ENCODE results near the gene HLA-DQA1. TPM values are rescaled to one million over a fixed set of nuclear protein-coding genes. Genes with fewer than 3 reads are reported as not detected.

The HLA-DQA1 gene
- total and polyA plus RNA-seq, 2 donors from 2014 or later: 29.6 to 63.5 TPM

DNA sequence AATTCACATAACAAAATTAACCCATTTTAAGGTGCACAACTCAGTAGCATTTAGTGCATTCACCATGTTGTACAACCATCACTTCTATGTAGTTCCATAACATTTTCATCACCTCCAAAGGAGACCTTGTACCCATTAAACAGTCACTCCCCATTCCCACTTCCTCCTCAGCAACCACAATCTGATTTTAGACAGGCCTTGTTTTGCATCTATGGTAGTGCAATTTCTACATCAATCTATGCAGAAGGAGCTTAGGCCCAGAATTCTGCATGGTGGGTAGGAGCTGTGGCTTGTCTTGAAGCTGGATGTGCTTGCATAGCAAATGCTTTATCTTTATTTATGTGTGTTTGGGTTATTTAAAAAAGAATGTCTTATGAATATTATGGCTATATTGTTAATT lies 13.5 kb upstream of the HLA-DQA1 start:
- intact Hi-C loops (cut with DNase I): no loop called here
- no peak for FAIRE-seq
- no peak for DNase-seq
- H3K4me1 ChIP-seq (ENCODE audit: control insufficient read depth in 2 of 3, insufficient read depth in 2 of 3, low read depth in 1 of 3, low read length in 3 of 3): no peaks in the 10 kb centered on the region
- no peaks in the 10 kb centered on the region for H3K36me3 ChIP-seq (ENCODE audit: control insufficient read depth in 2 of 3, insufficient read depth in 3 of 3, low read length in 3 of 3)
- TF ChIP-seq, protein P1, sequence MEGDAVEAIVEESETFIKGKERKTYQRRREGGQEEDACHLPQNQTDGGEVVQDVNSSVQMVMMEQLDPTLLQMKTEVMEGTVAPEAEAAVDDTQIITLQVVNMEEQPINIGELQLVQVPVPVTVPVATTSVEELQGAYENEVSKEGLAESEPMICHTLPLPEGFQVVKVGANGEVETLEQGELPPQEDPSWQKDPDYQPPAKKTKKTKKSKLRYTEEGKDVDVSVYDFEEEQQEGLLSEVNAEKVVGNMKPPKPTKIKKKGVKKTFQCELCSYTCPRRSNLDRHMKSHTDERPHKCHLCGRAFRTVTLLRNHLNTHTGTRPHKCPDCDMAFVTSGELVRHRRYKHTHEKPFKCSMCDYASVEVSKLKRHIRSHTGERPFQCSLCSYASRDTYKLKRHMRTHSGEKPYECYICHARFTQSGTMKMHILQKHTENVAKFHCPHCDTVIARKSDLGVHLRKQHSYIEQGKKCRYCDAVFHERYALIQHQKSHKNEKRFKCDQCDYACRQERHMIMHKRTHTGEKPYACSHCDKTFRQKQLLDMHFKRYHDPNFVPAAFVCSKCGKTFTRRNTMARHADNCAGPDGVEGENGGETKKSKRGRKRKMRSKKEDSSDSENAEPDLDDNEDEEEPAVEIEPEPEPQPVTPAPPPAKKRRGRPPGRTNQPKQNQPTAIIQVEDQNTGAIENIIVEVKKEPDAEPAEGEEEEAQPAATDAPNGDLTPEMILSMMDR (IDR thresholded peaks at IDR 0.05; ENCODE audit: borderline replicate concordance, extremely low read depth, insufficient read depth): no peak
- no peaks in the 10 kb centered on the region for H3K9me3 ChIP-seq (ENCODE audit: control insufficient read depth in 2 of 3, insufficient read depth in 1 of 3, low read length in 3 of 3)
- H3K27ac ChIP-seq (ENCODE audit: low read depth in 2 of 2, low read length in 2 of 2): no peak overlapping the region
- H3K4me3 ChIP-seq (ENCODE audit: low read length in 3 of 3): no peak overlapping the region
- no peaks in the 10 kb centered on the region for H3K27me3 ChIP-seq (ENCODE audit: control insufficient read depth, insufficient read depth, low read length)
- H3K9ac ChIP-seq (ENCODE audit: low read length in 3 of 3): no peak overlapping the region

DNA sequence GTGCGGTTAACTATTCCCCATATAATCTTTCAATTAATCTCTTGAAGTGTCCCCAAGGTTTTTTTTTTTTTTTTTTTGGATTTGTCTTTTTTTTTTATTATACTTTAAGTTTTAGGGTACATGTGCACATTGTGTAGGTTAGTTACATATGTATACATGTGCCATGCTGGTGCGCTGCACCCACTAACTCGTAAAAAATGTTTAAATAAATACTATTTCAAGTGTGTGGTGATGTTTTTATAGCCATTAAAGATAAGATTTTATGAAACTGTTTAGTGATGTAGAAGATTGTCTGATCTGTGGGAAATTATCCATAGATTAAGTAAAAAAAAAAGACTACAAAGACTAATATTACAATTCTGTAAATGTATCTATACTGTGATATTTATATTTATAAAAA lies 12.6 kb upstream of the HLA-DQA1 start:
- FAIRE-seq (no peak), DNase-seq (no peak)
- intact Hi-C loops (cut with DNase I): no loop called here
- TF ChIP-seq, protein P1 (IDR thresholded peaks at IDR 0.05; ENCODE audit: borderline replicate concordance, extremely low read depth, insufficient read depth): no peak
- Histone ChIP-seq H3K9me3 (ENCODE audit: control insufficient read depth in 2 of 3, insufficient read depth in 1 of 3, low read length in 3 of 3) (no peaks in the 10 kb centered on the region), H3K4me3 (ENCODE audit: low read length in 3 of 3) (no peak overlapping the region), H3K36me3 (ENCODE audit: control insufficient read depth in 2 of 3, insufficient read depth in 3 of 3, low read length in 3 of 3) (no peaks in the 10 kb centered on the region), H3K27me3 (ENCODE audit: control insufficient read depth, insufficient read depth, low read length) (no peaks in the 10 kb centered on the region), H3K9ac (ENCODE audit: low read length in 3 of 3) (no peak overlapping the region), H3K4me1 (ENCODE audit: control insufficient read depth in 2 of 3, insufficient read depth in 2 of 3, low read depth in 1 of 3, low read length in 3 of 3) (no peaks in the 10 kb centered on the region), H3K27ac (ENCODE audit: low read depth in 2 of 2, low read length in 2 of 2) (no peak overlapping the region)

DNA sequence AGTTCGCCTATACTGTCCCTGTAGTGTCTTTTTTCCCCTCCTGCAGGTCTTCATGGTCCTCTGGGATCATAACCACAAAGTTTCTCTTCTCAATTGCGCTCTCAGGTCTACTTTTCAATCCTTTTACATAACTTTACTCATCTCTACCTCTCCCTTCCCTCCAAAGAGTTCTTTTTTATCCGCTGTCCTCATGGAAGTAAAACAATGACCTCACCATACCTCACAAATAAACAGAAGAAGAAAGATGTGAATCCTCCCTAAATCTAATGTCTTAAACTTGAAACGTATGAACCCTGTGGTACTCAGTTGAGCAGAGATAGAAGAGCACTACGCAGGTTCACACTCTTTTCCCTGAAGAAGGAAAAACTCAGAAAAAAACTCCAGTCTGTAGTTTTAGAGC lies 12.1 kb upstream of the HLA-DQA1 start:
- H3K9me3 ChIP-seq (ENCODE audit: control insufficient read depth in 2 of 3, insufficient read depth in 1 of 3, low read length in 3 of 3): no peaks in the 10 kb centered on the region
- H3K27me3 ChIP-seq (ENCODE audit: control insufficient read depth, insufficient read depth, low read length): no peaks in the 10 kb centered on the region
- H3K4me1 ChIP-seq (ENCODE audit: control insufficient read depth in 2 of 3, insufficient read depth in 2 of 3, low read depth in 1 of 3, low read length in 3 of 3): no peaks in the 10 kb centered on the region
- no peak overlapping the region for H3K27ac ChIP-seq (ENCODE audit: low read depth in 2 of 2, low read length in 2 of 2)
- TF ChIP-seq, protein P1 (IDR thresholded peaks at IDR 0.05; ENCODE audit: borderline replicate concordance, extremely low read depth, insufficient read depth): no peak
- H3K9ac ChIP-seq (ENCODE audit: low read length in 3 of 3): no peak overlapping the region
- H3K4me3 ChIP-seq (ENCODE audit: low read length in 3 of 3): no peak overlapping the region
- no peaks in the 10 kb centered on the region for H3K36me3 ChIP-seq (ENCODE audit: control insufficient read depth in 2 of 3, insufficient read depth in 3 of 3, low read length in 3 of 3)
- intact Hi-C loops (cut with DNase I): no loop called here
- DNase-seq: no peak
- no peak for FAIRE-seq

DNA sequence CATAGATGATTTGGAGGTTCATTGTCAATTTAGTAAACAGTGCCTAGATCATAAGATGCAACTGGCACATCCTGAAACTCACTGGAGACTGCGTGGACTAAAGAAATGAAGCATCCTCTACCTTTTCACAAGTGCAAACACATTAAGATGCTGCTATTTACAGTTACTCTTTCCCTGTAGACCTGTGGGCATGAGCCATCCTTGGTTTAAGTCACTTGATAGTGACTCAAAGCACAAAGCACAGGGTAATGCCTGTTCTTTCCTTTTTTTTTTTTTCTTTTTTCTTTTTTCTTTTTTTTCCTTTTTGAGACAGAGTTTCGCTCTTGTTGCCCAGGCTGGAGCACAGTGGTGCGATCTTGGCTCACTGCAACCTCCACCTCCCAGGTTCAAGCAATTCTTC lies 10.0 kb upstream of the HLA-DQA1 start:
- no peak overlapping the region for H3K9ac ChIP-seq (ENCODE audit: low read length in 3 of 3)
- no peaks in the 10 kb centered on the region for H3K9me3 ChIP-seq (ENCODE audit: control insufficient read depth in 2 of 3, insufficient read depth in 1 of 3, low read length in 3 of 3)
- DNase-seq (no peak), FAIRE-seq (no peak)
- H3K27me3 ChIP-seq (ENCODE audit: control insufficient read depth, insufficient read depth, low read length): no peaks in the 10 kb centered on the region
- H3K4me1 ChIP-seq (ENCODE audit: control insufficient read depth in 2 of 3, insufficient read depth in 2 of 3, low read depth in 1 of 3, low read length in 3 of 3): no peaks in the 10 kb centered on the region
- TF ChIP-seq, protein P1 (IDR thresholded peaks at IDR 0.05; ENCODE audit: borderline replicate concordance, extremely low read depth, insufficient read depth): no peak
- H3K36me3 ChIP-seq (ENCODE audit: control insufficient read depth in 2 of 3, insufficient read depth in 3 of 3, low read length in 3 of 3): no peaks in the 10 kb centered on the region
- intact Hi-C loops (cut with DNase I): no loop called here
- H3K4me3 ChIP-seq (ENCODE audit: low read length in 3 of 3): no peak overlapping the region
- H3K27ac ChIP-seq (ENCODE audit: low read depth in 2 of 2, low read length in 2 of 2): no peak overlapping the region

All from kidney (tissue), 14 donors.